CD14-positive monocyte (primary cell): ENCODE results near the gene CSTF2. TPM values are rescaled to one million over a fixed set of nuclear protein-coding genes. Genes with fewer than 3 reads are reported as not detected.

Source experiments
- DNase-seq, 3 donors: peaks; one replicate each; pipeline ENCODE4 v3.0.0-alpha.2; 2011 to 2022
- H2AFZ ChIP-seq: 2 replicates; pipeline ENCODE4 v1.6.0; 2012; ENCODE audit warnings: mild to moderate bottlenecking, low read depth, low read length, inconsistent platforms; ENCODE audit not compliant: insufficient read depth, poor library complexity, severe bottlenecking
- H3K27ac ChIP-seq, 2 donors: 1 replicate in 1 of 2; 2 replicates in 1 of 2; pipeline ENCODE4 v1.5.1; 2012 to 2013; ENCODE audit warnings: low read length in 2 of 2, control low read depth in 1 of 2, inconsistent platforms in 1 of 2, low read depth in 1 of 2, mild to moderate bottlenecking in 1 of 2
- H3K27me3 ChIP-seq, 2 donors: one replicate each; pipeline versions ENCODE4 v1.6.0 to v1.6.1; 2011 to 2013; ENCODE audit warnings: low read length in 2 of 2; ENCODE audit not compliant: control insufficient read depth in 2 of 2, insufficient read depth in 2 of 2
- H3K36me3 ChIP-seq, 2 donors: replicated peaks in 1 of 2; 1 replicate in 1 of 2; 2 replicates in 1 of 2; pipeline versions ENCODE4 v1.5.1 to v1.6.1; 2012 to 2013; ENCODE audit warnings: low read length in 2 of 2, control low read depth in 1 of 2, inconsistent platforms in 1 of 2, mild to moderate bottlenecking in 1 of 2; ENCODE audit not compliant: insufficient read depth in 2 of 2, control insufficient read depth in 1 of 2
- H3K4me1 ChIP-seq, 2 donors: 1 replicate in 1 of 2; 2 replicates in 1 of 2; pipeline versions ENCODE4 v1.5.1 to v1.6.1; 2012 to 2013; ENCODE audit warnings: low read length in 2 of 2, control low read depth in 1 of 2, inconsistent platforms in 1 of 2, mild to moderate bottlenecking in 1 of 2, moderate library complexity in 1 of 2; ENCODE audit not compliant: insufficient read depth in 2 of 2, control insufficient read depth in 1 of 2
- H3K4me2 ChIP-seq: replicated peaks from 2 replicates; pipeline ENCODE3; 2012; ENCODE audit warnings: low read length, moderate library complexity, mild to moderate bottlenecking; ENCODE audit not compliant: poor library complexity, severe bottlenecking; ENCODE audit errors: extremely low read depth
- H3K4me3 ChIP-seq, 3 experiments: fragments of 200-600 bp in 1 of 3; sonication (generic) in 1 of 3; replicated peaks in 1 of 3; 1 replicate in 2 of 3; 2 replicates in 1 of 3; pipeline ENCODE4 v1.5.1; 2011 to 2013; ENCODE audit warnings: low read length in 3 of 3, mild to moderate bottlenecking in 3 of 3, control low read depth in 2 of 3, low read depth in 2 of 3, inconsistent platforms in 1 of 3, moderate library complexity in 1 of 3
- H3K79me2 ChIP-seq: 2 replicates; pipeline ENCODE4 v1.6.0; 2012; ENCODE audit warnings: mild to moderate bottlenecking, control low read depth, inconsistent platforms, low read length, moderate library complexity; ENCODE audit not compliant: insufficient read depth
- H3K9ac ChIP-seq: 2 replicates; pipeline ENCODE4 v1.6.0; 2017; ENCODE audit warnings: low read length, mild to moderate bottlenecking; ENCODE audit not compliant: insufficient read depth, poor library complexity, severe bottlenecking
- H3K9me3 ChIP-seq, 2 donors: replicated peaks in 1 of 2; 1 replicate in 1 of 2; 2 replicates in 1 of 2; pipeline versions ENCODE4 v1.5.1 to v1.6.1; 2012 to 2013; ENCODE audit warnings: low read length in 2 of 2, control low read depth in 1 of 2; ENCODE audit not compliant: control insufficient read depth in 1 of 2, insufficient read depth in 1 of 2
- H4K20me1 ChIP-seq: 2 replicates; pipeline ENCODE4 v1.6.0; 2012; ENCODE audit warnings: mild to moderate bottlenecking, low read length, control low read depth, moderate library complexity; ENCODE audit not compliant: insufficient read depth
- H3K27ac Mint-ChIP-seq, 7 donors: one replicate each; pipeline ENCODE4 v1.8.0; 2020; ENCODE audit warnings: mild to moderate bottlenecking in 7 of 7, mixed read lengths in 7 of 7, moderate library complexity in 6 of 7, inconsistent platforms in 2 of 7
- H3K27me3 Mint-ChIP-seq, 3 donors: one replicate each; pipeline ENCODE4 v1.8.0; 2021 to 2022; ENCODE audit warnings: low read depth in 3 of 3, mild to moderate bottlenecking in 3 of 3, mixed read lengths in 3 of 3, moderate library complexity in 3 of 3, inconsistent platforms in 1 of 3
- H3K36me3 Mint-ChIP-seq, 2 donors: one replicate each; pipeline ENCODE4 v1.8.0; 2020; ENCODE audit warnings: mixed read lengths in 2 of 2, inconsistent platforms in 1 of 2, mild to moderate bottlenecking in 1 of 2
- H3K4me1 Mint-ChIP-seq: one replicate; pipeline ENCODE4 v1.8.0; 2020; ENCODE audit warnings: mild to moderate bottlenecking, mixed read lengths
- H3K4me3 Mint-ChIP-seq, 2 donors: one replicate each; pipeline ENCODE4 v1.8.0; 2020; ENCODE audit warnings: mild to moderate bottlenecking in 2 of 2, mixed read lengths in 2 of 2, moderate library complexity in 1 of 2
- H3K9me3 Mint-ChIP-seq, 7 donors: one replicate each; pipeline ENCODE4 v1.8.0; 2020 to 2022; ENCODE audit warnings: mixed read lengths in 7 of 7, mild to moderate bottlenecking in 6 of 7, moderate library complexity in 6 of 7, inconsistent platforms in 2 of 7
- WGBS: methylation state at CpG from one replicate; pipeline ENCODE4 v1.1.5; 2013; ENCODE audit warnings: missing lambda C conversion rate; ENCODE audit not compliant: insufficient coverage; 5-methylcytosine and 5-hydroxymethylcytosine counted together
- intact Hi-C, 2 donors: fragments of 100-400 bp; cut with micrococcal nuclease; formaldehyde crosslinking; loops; one replicate each; pipeline versions ENCODE4 v1.15.0 to v1.15.1; 2023
- polyA plus RNA-seq, 3 donors: library from polyadenylated mRNA; depleted of rRNA in 1 of 3; unstranded in 2 of 3; stranded (reverse) in 1 of 3; fragments of 300-500 nt in 2 of 3; fragments of >200 nt in 1 of 3; fragmentation: Illumina TruSeq in 2 of 3; gene quantifications; 1 replicate in 2 of 3; 2 replicates in 1 of 3; pipeline ENCODE4 v1.2.3, GENCODE V29; 2012 to 2021
- TF ChIP-seq, protein P1 (sequence below): fragments of 200-600 bp; IDR thresholded peaks from one replicate; pipeline ENCODE4 v1.8.0; 2022; ENCODE audit warnings: antibody characterized with exemption, mild to moderate bottlenecking

The CSTF2 gene
- polyA plus RNA-seq, 3 donors: 6.7 to 11.3 (median 10.1) TPM

DNA sequence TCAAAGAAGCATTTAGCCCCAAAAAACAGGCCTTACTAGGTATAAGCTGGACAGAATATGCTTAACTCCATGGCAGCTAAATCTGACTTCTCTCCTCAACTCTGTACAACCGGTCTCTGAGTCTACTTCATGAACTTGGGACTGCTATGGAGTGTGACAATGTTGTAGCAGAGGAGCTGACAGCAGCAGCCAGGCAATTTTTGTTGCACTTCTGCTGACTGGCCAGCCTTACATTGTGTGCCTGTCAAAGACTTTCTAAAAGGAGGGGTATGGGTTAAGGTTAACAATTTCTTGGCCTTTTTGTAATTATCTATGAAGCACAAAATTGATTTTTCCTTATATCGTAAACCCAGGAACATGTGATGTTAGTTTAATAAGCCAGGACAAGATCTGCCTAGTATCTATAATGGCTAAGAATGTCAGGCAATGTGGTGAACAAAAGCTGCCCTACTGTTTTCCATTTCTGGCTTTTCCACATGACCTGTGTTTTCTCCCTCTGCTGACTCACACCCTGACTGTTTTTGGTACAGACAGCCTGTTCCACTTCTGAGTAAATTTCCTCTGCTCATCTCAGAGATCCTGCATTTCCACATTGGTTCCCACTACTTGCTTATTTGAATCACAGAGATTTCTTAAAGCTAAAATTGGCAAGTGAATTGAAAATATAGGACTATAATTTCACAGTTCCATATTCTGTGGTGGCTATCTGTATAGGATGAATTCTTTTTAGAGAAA is 44.6 kb downstream of the CSTF2 start:
- H3K4me1 Mint-ChIP-seq: no peaks in the 10 kb centered on the region
- no peaks in the 10 kb centered on the region for H3K27me3 Mint-ChIP-seq
- H3K4me2 ChIP-seq: no peak overlapping the region
- TF ChIP-seq, protein P1, sequence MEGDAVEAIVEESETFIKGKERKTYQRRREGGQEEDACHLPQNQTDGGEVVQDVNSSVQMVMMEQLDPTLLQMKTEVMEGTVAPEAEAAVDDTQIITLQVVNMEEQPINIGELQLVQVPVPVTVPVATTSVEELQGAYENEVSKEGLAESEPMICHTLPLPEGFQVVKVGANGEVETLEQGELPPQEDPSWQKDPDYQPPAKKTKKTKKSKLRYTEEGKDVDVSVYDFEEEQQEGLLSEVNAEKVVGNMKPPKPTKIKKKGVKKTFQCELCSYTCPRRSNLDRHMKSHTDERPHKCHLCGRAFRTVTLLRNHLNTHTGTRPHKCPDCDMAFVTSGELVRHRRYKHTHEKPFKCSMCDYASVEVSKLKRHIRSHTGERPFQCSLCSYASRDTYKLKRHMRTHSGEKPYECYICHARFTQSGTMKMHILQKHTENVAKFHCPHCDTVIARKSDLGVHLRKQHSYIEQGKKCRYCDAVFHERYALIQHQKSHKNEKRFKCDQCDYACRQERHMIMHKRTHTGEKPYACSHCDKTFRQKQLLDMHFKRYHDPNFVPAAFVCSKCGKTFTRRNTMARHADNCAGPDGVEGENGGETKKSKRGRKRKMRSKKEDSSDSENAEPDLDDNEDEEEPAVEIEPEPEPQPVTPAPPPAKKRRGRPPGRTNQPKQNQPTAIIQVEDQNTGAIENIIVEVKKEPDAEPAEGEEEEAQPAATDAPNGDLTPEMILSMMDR: no peak
- no peaks in the 10 kb centered on the region for H3K9me3 ChIP-seq
- no peaks in the 10 kb centered on the region for H3K36me3 Mint-ChIP-seq
- H3K4me1 ChIP-seq: no peaks in the 10 kb centered on the region
- H2AFZ ChIP-seq: no peak overlapping the region
- no peaks in the 10 kb centered on the region for H3K27me3 ChIP-seq
- H3K9me3 Mint-ChIP-seq: peaks cover 0 to 2% (median 0%) of the 10 kb centered on the region in 7 donors
- no peak overlapping the region for H3K27ac Mint-ChIP-seq
- no peaks in the 10 kb centered on the region for H3K79me2 ChIP-seq
- no peak overlapping the region for H3K4me3 ChIP-seq
- H4K20me1 ChIP-seq: no peaks in the 10 kb centered on the region
- no peak overlapping the region for H3K4me3 Mint-ChIP-seq
- WGBS: no CpG with 5 or more reads among the region's 2 CpGs
- H3K36me3 ChIP-seq: no peaks in the 10 kb centered on the region
- no peak for DNase-seq
- no peak overlapping the region for H3K27ac ChIP-seq
- no peak overlapping the region for H3K9ac ChIP-seq
- intact Hi-C loops: no loop called here

DNA sequence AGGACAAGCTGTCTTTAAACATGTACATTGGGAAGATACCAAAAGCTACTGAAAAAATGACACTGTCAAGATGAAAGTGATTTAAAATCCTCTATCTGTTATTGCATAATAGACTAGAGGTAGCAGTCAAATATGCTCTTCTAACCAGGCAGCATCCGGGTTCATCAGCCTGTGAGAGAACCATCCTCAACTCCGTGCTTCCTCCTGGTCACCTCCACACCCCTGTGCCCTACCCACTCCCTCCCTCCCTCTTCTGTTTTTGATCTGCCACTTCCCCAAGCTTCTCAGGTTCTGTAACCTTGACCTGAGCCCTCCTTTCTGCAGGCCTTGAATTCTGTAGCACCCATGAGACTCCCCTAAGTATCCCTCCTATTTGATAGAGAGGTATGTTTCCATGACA is 48.1 kb downstream of the CSTF2 start:
- H3K4me3 ChIP-seq: no peak overlapping the region
- H3K36me3 ChIP-seq: no peaks in the 10 kb centered on the region
- no peak overlapping the region for H3K9ac ChIP-seq
- H3K4me1 ChIP-seq: no peaks in the 10 kb centered on the region
- no peak overlapping the region for H3K4me3 Mint-ChIP-seq
- intact Hi-C loops: no loop called here
- H3K36me3 Mint-ChIP-seq: no peaks in the 10 kb centered on the region
- TF ChIP-seq, protein P1: no peak
- no peaks in the 10 kb centered on the region for H4K20me1 ChIP-seq
- no peaks in the 10 kb centered on the region for H3K9me3 ChIP-seq
- H3K4me1 Mint-ChIP-seq: no peaks in the 10 kb centered on the region
- peaks cover 0 to 4% (median 0%) of the 10 kb centered on the region in 3 donors for H3K27me3 Mint-ChIP-seq
- no peak overlapping the region for H3K27ac Mint-ChIP-seq
- H3K4me2 ChIP-seq: no peak overlapping the region
- no peak overlapping the region for H2AFZ ChIP-seq
- no CpG with 5 or more reads among the region's 2 CpGs for WGBS
- H3K27ac ChIP-seq: no peak overlapping the region
- DNase-seq: no peak
- no peaks in the 10 kb centered on the region for H3K27me3 ChIP-seq
- H3K9me3 Mint-ChIP-seq: peaks cover 0 to 2% (median 0%) of the 10 kb centered on the region in 7 donors
- no peaks in the 10 kb centered on the region for H3K79me2 ChIP-seq
